PC-3 (cell line): Measurements from ENCODE around the gene SLC35G4.

Experiments used
- CTCF ChIP-seq: fragments of 300-600 bp; sonication (generic); conservative IDR thresholded peaks from 2 replicates; pipeline ENCODE4 v1.5.1; 2017; ENCODE audit warnings: antibody characterized with exemption, low read depth, mild to moderate bottlenecking, low read length
- EZH2 ChIP-seq: fragments of 300-600 bp; sonication (generic); IDR thresholded peaks from one replicate; pipeline ENCODE4 v1.6.1; 2017; ENCODE audit warnings: antibody characterized with exemption, mild to moderate bottlenecking, low read length; ENCODE audit not compliant: unreplicated experiment
- EZH2phosphoT487 ChIP-seq: fragments of 300-600 bp; sonication (generic); IDR thresholded peaks from 2 replicates; pipeline ENCODE4 v1.6.1; 2018; ENCODE audit warnings: mild to moderate bottlenecking, antibody characterized with exemption, low read length, borderline replicate concordance

- TF ChIP-seq CTCF = no peak
- no peak for TF ChIP-seq EZH2
- TF ChIP-seq EZH2phosphoT487 = no peak
These were observed 30.6 kb upstream of the SLC35G4 start for GRCh38 chr18:11578799-11579198.
